Body of pancreas (tissue), 4 donors: ENCODE measurements around the gene SC5D. TPM values are rescaled to one million over a fixed set of nuclear protein-coding genes. Genes with fewer than 3 reads are reported as not detected.

Experiments
- ATAC-seq: fragments of 150-250 bp; one replicate; pipeline ENCODE4 v1.9.1; 2016
- DNase-seq, 4 donors: peaks; one replicate each; pipeline ENCODE4 v3.0.0-alpha.2; 2019
- H3K27ac ChIP-seq, 4 donors: fragments of 200-600 bp; sonication (generic); 1 replicate in 3 of 4; 2 replicates in 1 of 4; pipeline versions ENCODE4 v1.5.1 to v1.6.1; 2016 to 2019; ENCODE audit warnings: mild to moderate bottlenecking in 1 of 4, mixed read lengths in 1 of 4, moderate library complexity in 1 of 4
- H3K27me3 ChIP-seq, 2 donors: fragments of 200-600 bp; sonication (generic); one replicate each; pipeline ENCODE4 v1.6.0; 2016; ENCODE audit warnings: mild to moderate bottlenecking in 1 of 2
- H3K36me3 ChIP-seq, 2 donors: fragments of 200-600 bp; sonication (generic); replicated peaks in 1 of 2; 2 replicates each; pipeline ENCODE4 v1.5.1; 2016; ENCODE audit warnings: low read depth in 2 of 2; ENCODE audit not compliant: insufficient read depth in 1 of 2
- H3K4me1 ChIP-seq: fragments of 200-600 bp; sonication (generic); one replicate; pipeline ENCODE4 v1.6.0; 2016
- H3K4me3 ChIP-seq, 2 donors: fragments of 200-600 bp; sonication (generic); 1 replicate in 1 of 2; 2 replicates in 1 of 2; pipeline ENCODE4 v1.5.1; 2016 to 2019
- H3K9me3 ChIP-seq, 3 donors: fragments of 200-600 bp; sonication (generic); 1 replicate in 2 of 3; 2 replicates in 1 of 3; pipeline ENCODE4 v1.5.1; 2016
- POLR2A ChIP-seq, 3 donors: fragments of 450-650 bp; IDR thresholded peaks; one replicate each; pipeline ENCODE4 v1.6.1; 2016; ENCODE audit warnings: antibody characterized with exemption in 3 of 3, mild to moderate bottlenecking in 2 of 3
- WGBS, 2 donors: methylation state at CpG; one replicate each; pipeline ENCODE4 v1.1.5; 2017; 5-methylcytosine and 5-hydroxymethylcytosine counted together
- intact Hi-C: fragments of 100-400 bp; cut with DNase I; formaldehyde crosslinking; loops from one replicate; pipeline ENCODE4 v1.15.1; 2023
- total RNA-seq, 2 donors: library from RNA; depleted of rRNA; stranded (reverse); fragments of >200 nt; gene quantifications; one replicate each; pipeline ENCODE4 v1.1.0, GENCODE V29; 2016
- TF ChIP-seq, protein P1 (sequence below), 7 experiments: fragments of 450-650 bp in 4 of 7; fragments of 200-600 bp in 3 of 7; sonication (generic) in 3 of 7; IDR thresholded peaks; one replicate each; pipeline ENCODE4 v1.5.1; 2016 to 2019; ENCODE audit warnings: antibody characterized with exemption in 7 of 7

The SC5D gene
- total RNA-seq, 2 donors from 2014 or later, result 9.2 to 22.1 TPM

DNA sequence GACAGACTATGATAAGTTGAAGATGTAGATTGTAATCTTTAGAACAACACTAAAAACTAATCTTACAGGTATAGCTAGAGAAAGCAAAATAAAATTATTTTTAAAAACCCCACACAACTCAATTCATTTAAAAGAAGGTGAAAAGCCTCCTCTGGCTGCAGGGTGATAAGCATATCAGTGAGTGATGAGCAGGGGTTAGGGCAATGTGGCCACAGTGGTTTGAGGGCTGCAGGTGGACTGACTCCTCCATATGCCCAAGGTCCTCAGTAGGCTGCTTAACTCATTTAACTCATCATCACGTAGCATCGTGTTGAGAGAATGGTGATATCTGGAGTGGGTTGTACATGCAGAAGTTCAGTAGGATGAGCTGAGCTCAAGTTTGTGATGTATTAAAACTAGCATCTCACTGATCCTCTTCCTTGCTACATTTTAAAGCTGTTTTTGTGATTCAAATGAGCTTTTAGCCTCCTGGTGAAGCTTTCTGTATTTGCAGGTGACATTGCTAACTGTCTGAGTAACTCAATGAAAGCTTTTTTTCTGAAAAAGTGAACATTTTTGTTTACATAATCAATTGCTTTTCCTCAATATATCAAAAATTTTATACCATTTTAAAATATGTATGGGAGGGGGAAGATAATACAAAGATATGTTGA, 37.0 kb upstream of the SC5D start:
- DNase-seq (no peak), ATAC-seq (no peak)
- intact Hi-C loops, result no loop called here
- H3K27me3 ChIP-seq, result no peaks in the 10 kb centered on the region
- WGBS, 2 donors, result 59 to 69% methylated on average over 2 of the region's 2 CpGs
- no peak overlapping the region for H3K4me3 ChIP-seq
- no peak for TF ChIP-seq POLR2A (IDR thresholded peaks at IDR 0.05)
- TF ChIP-seq, protein P1, sequence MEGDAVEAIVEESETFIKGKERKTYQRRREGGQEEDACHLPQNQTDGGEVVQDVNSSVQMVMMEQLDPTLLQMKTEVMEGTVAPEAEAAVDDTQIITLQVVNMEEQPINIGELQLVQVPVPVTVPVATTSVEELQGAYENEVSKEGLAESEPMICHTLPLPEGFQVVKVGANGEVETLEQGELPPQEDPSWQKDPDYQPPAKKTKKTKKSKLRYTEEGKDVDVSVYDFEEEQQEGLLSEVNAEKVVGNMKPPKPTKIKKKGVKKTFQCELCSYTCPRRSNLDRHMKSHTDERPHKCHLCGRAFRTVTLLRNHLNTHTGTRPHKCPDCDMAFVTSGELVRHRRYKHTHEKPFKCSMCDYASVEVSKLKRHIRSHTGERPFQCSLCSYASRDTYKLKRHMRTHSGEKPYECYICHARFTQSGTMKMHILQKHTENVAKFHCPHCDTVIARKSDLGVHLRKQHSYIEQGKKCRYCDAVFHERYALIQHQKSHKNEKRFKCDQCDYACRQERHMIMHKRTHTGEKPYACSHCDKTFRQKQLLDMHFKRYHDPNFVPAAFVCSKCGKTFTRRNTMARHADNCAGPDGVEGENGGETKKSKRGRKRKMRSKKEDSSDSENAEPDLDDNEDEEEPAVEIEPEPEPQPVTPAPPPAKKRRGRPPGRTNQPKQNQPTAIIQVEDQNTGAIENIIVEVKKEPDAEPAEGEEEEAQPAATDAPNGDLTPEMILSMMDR (IDR thresholded peaks at IDR 0.05), result no peak
- H3K4me1 ChIP-seq, result no peaks in the 10 kb centered on the region
- H3K27ac ChIP-seq, result no peak overlapping the region
- no peaks in the 10 kb centered on the region for H3K9me3 ChIP-seq
- H3K36me3 ChIP-seq, result no peaks in the 10 kb centered on the region

DNA sequence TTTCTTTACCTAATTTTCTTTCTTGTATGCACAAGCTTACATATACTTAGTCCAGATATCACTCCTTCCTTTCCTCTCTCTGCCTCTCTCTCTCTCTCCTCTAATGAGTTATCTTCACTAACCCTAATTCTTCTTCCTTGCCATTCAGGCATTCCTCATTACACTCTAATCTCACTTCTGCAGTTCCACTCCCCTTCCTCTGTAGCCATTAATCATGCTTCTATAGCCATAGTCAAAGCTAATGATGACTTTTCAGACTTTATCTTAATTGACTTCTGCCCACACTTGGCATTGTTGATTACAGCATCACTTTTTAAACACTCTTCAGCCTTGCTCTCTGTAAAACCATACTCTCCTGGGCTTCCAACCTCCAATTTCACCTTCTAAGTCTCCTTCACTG, 35.3 kb upstream of the SC5D start:
- H3K27ac ChIP-seq, result no peak overlapping the region
- no peaks in the 10 kb centered on the region for H3K9me3 ChIP-seq
- H3K4me1 ChIP-seq, result no peaks in the 10 kb centered on the region
- H3K36me3 ChIP-seq, result no peaks in the 10 kb centered on the region
- DNase-seq (no peak), ATAC-seq (no peak)
- TF ChIP-seq, protein P1 (IDR thresholded peaks at IDR 0.05), result no peak
- no peak for TF ChIP-seq POLR2A (IDR thresholded peaks at IDR 0.05)
- intact Hi-C loops, result no loop called here
- H3K27me3 ChIP-seq, result no peaks in the 10 kb centered on the region
- no peak overlapping the region for H3K4me3 ChIP-seq

DNA sequence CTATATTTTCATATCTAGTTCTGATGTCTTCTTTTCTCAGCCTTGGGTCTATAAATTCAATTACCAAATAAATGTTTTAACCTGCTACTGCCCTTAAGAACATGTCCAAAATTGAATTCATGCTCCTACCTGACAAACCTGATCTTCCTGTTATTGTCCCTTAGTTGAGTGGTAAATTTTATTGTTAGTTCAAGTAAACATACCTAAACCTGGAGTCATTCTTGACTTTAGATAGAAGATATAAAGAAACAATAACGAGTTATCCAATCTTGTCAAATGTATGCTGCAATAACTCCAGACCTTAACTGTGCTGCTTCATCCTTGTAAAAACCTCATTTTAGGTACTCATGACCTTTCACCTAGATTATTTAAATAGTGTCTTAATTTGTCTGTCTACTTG, 34.6 kb upstream of the SC5D start:
- Histone ChIP-seq H3K4me1 (no peaks in the 10 kb centered on the region), H3K9me3 (no peaks in the 10 kb centered on the region), H3K27me3 (no peaks in the 10 kb centered on the region), H3K36me3 (no peaks in the 10 kb centered on the region), H3K4me3 (no peak overlapping the region), H3K27ac (no peak overlapping the region)
- TF ChIP-seq, protein P1 (IDR thresholded peaks at IDR 0.05), result no peak
- TF ChIP-seq POLR2A (IDR thresholded peaks at IDR 0.05), result no peak
- DNase-seq, result no peak
- ATAC-seq, result no peak
- intact Hi-C loops, result no loop called here
- 21 to 39% methylated on average over 1 of the region's 1 CpG for WGBS, 2 donors

DNA sequence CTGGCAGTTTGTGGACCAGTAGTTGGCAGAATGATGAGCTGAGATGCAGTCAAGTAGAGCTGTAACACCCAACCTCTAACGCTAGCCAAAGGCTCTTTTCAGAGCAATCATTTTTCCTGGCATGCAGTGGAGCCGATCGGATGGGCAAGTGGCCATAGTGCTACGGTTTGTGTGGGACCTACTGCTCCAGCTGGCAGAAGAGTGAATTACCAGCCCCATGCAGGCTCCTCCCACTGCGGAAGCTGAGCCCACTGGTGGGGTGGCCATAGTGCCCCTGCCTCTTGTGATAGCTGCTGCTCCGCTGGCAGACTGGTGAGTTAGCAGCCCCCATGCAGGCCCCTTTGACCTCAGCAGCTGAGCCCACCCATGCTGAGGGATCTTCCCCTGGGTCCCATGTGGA, 27.0 kb upstream of the SC5D start:
- H3K27me3 ChIP-seq, result no peaks in the 10 kb centered on the region
- no peak overlapping the region for H3K4me3 ChIP-seq
- H3K27ac ChIP-seq, result no peak overlapping the region
- TF ChIP-seq POLR2A (IDR thresholded peaks at IDR 0.05), result no peak
- TF ChIP-seq, protein P1 (IDR thresholded peaks at IDR 0.05), result no peak
- WGBS, 2 donors, result 65 to 76% methylated on average over 5 to 6 of the region's 6 CpGs
- no peaks in the 10 kb centered on the region for H3K9me3 ChIP-seq
- no peak for DNase-seq
- H3K36me3 ChIP-seq, result no peaks in the 10 kb centered on the region
- H3K4me1 ChIP-seq, result no peaks in the 10 kb centered on the region
- intact Hi-C loops, result no loop called here
- no peak for ATAC-seq

DNA sequence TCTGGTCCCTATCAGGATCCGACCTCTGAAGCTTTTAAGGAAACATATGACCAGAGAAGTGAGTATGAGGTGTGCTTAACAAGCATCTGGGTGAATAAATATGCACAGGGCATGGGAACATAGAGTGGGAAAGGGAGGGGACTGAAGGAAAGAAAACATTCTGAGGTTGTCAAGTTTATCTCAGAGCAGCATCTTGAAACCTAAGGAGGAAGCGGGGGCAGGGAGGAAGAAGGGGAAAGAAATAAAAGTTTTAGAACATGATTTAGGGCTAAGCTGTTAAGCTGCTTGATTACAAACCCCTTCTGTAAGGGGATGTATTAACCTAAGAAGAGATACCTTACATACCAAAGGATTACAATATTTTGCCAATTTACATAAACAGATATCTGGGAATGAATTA, 24.0 kb upstream of the SC5D start:
- intact Hi-C loops, result no loop called here
- H3K27ac ChIP-seq, result no peak overlapping the region
- no peaks in the 10 kb centered on the region for H3K9me3 ChIP-seq
- H3K4me1 ChIP-seq, result no peaks in the 10 kb centered on the region
- H3K36me3 ChIP-seq, result no peaks in the 10 kb centered on the region
- ATAC-seq (no peak), DNase-seq (no peak)
- 7 to 27% methylated on average over 2 of the region's 2 CpGs for WGBS, 2 donors
- H3K27me3 ChIP-seq, result no peaks in the 10 kb centered on the region
- TF ChIP-seq, protein P1 (IDR thresholded peaks at IDR 0.05), result no peak
- TF ChIP-seq POLR2A (IDR thresholded peaks at IDR 0.05), result no peak
- H3K4me3 ChIP-seq, result no peak overlapping the region
